Fibroblast of skin of scalp (primary cell): ENCODE data around the gene THSD4.

ENCODE experiments used
- DNase-seq: peaks from one replicate; pipeline ENCODE4 v3.0.0-alpha.2; 2013

The THSD4 gene

GRCh38 chr15:71511796-71512681 is 396.8 kb downstream of the THSD4 start:
- no peak for DNase-seq

- DNase-seq: no peak
Measured at GRCh38 chr15:71512682-71513006, 397.4 kb downstream of the THSD4 start.

GRCh38 chr15:71515375-71516186 is 400.3 kb downstream of the THSD4 start:
- DNase-seq: no peak

DNA sequence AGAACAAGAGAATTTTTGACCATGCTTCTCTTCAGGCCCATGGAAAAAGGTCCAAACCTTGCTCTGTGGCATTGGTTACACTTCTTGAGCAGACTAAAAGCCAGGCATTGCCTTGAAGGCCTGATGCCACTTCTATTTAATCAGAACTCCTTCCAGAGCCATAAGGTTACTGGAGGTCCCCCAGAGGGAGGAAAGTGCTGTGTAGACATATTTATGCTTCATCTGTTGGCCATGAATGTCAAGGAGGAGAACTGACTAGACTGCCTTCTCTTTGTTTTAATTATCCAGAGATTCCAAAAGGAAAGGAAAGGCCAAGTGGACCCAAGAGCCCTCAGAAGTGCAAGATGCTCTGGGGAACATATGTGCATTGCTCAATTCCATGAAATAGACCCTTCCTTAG is 402.5 kb downstream of the THSD4 start:
- no peak for DNase-seq

GRCh38 chr15:71518661-71519060 is 403.4 kb downstream of the THSD4 start:
- DNase-seq: no peak

DNA sequence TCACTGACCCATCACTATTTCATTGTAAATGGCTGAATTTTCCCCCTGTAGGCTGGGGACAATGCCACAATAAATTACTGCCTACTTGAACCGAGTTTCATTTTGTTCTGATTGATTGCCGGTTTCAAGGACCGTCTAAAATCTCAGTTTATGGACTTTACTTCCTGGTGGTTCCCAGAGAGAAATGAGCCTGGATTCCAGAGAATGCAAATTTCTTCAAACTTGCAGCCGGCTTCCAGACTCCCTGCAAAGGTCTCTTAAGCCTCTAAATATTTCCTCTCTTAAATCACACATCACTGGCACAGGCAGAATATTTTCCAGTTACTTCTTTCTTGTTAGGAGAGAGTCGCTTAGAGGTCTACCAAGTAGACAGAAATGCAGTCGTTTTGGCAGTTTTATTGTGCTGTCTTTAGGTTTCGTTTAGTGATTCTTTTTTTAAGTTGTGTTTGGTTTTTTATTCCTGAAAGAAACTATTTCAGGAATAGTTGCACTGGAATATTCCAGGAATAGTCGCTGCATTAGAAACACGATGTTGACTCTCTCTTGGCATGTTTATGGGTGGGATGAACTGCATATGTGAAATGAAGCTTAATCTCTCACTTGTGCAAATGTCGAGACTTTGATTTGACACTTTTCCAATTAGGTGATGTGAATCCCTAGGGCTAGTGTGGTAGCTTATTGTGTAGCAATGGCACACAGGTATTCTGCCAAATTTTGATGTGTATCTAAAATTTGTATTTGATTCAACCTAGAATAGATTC is 411.0 kb downstream of the THSD4 start:
- DNase-seq: peak; percentile 83

- no peak for DNase-seq
Measured at GRCh38 chr15:71529361-71529760, 414.1 kb downstream of the THSD4 start.

- DNase-seq: no peak
Measured at GRCh38 chr15:71530116-71530515, 414.8 kb downstream of the THSD4 start.

- DNase-seq: peak; percentile 33
Measured at GRCh38 chr15:71532994-71533393, 417.7 kb downstream of the THSD4 start.

GRCh38 chr15:71538181-71538580 is 422.9 kb downstream of the THSD4 start:
- no peak for DNase-seq

DNA sequence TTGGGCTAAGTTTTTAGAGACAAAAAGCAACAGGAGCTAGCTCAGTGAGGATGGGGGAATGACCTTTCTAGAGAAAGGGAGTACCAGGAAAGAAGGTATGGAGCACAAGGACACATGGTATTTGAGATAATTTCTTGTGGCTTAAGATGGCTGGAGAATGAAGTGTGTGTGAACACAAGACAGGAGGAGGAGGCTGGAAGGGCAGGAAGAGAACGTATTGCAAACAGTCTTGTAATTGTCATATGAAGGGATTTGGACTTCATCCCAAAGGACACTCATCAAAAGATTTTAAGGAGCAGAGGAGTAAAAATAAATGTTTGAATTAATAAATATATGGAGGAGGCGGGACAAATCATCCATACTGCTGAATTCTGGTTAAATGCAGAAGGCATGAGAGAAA is 426.5 kb downstream of the THSD4 start:
- DNase-seq: no peak

DNA sequence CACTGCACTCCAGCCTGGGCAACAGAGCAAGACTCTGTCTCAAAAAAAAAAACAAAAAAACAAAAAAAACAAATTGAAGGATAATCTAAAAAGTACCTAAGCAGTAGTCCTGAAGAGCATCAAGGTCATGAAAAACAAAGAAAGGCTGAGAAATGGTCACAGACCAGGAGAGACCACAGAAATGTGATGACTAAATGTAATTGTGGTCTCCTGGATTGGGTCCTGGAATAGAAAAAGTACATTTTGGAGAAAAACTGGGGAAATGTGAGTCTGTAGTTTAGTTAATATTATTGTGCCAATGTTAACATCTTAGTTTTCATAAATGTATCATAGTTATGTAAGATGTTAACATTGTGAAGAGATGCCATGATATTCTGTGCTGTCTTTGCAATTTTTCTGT is 427.6 kb downstream of the THSD4 start:
- peak; percentile 13 for DNase-seq

- no peak for DNase-seq
Measured at GRCh38 chr15:71543413-71543812, 428.1 kb downstream of the THSD4 start.

DNA sequence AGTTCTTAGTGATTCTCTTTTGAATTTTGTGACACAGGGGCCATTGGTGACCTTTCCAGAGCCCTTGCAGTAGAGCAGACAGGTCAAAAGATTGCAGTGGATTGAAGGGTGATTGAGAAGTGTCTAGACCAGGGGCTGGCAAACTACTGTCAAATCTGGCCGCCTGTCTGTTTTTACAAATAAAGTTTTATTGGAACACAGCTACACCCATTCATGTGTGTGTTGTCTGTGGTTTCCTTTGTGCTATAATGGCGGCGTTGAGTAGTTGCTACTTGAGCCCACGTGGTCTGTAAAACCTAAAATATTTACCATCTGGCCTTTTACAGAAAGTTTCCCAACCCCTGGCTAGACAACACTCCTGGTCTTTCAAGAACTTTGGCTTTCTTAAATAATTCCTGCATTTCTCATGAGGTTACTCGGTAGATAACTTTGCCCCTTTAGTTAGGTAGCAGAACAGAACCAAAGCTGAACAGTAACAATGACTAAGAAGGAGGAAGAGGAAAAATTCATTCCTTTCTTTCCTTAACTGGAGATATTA is 430.0 kb downstream of the THSD4 start:
- peak; percentile 20 for DNase-seq

GRCh38 chr15:71545923-71546322 is 430.7 kb downstream of the THSD4 start:
- DNase-seq: no peak

GRCh38 chr15:71547011-71547410 is 431.7 kb downstream of the THSD4 start:
- no peak for DNase-seq

DNA sequence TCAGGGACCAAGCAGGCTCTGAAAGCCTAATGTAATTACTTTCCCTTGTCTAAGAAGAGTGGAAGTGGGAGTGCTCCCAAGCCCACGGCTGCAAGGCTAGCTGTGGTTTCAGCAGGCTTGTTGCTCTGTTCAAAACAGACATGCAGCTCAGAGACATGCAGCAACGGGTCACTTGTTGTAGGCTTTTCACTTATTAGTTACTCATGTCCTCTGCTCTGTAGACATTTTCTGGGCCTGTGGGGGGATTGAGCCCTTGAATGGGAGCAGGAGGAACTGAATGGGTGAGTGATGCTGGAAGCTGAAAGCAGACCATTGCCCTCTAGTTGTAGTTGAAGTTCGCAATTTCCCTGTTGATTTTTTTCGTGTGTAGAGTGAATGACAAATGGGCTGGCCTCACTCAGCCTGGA is 433.1 kb downstream of the THSD4 start:
- DNase-seq: no peak

- DNase-seq: no peak
Measured at GRCh38 chr15:71549091-71549490, 433.8 kb downstream of the THSD4 start.

DNA sequence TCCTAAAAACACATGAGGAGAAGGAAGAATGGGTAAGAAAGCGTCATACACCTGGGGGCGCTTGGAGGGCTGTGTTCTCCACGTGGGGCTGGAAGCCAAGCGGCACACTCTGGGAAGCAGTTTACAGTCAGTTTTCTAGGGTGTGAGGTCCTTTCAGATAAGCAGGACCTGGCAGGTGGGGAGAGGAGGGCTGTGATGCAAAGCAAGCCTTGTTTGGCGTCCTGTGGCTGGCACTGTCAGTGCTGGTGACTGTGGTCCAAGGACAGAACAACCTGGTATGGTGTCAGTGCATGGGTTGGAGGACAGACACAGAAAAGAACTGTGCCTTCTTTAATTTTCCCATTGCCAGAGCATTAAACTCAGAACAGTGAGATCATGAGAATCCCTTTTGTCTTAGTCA is 434.4 kb downstream of the THSD4 start:
- DNase-seq: no peak

GRCh38 chr15:71551566-71551965 is 436.3 kb downstream of the THSD4 start:
- DNase-seq: no peak

DNA sequence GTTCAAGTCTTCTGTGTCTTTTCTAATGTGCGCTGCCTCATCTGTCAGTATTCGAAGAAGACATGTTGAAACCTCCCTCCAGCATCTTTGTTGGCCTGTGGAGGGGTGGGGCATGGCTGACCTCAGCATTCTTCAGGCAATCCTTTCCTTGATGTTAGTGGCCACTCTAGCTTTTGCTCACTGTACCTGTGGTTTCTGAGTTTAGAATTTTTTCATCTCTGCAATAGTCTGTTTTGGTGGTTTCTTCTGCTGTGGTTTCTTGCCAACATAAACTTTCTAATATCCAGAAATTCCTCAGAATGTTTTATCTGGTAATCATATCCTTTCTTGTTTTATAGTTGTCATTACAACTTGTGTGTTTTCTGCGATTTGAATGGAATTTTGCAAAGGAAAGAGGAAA is 443.8 kb downstream of the THSD4 start:
- DNase-seq: peak; percentile 78

- DNase-seq: no peak
Measured at GRCh38 chr15:71559616-71560015, 444.3 kb downstream of the THSD4 start.

- no peak for DNase-seq
Measured at GRCh38 chr15:71562251-71562650, 447.0 kb downstream of the THSD4 start.
